ENCODE measurements around the gene SH3PXD2B. TPM values are rescaled to one million over a fixed set of nuclear protein-coding genes. Genes with fewer than 3 reads are reported as not detected.

The SH3PXD2B gene
- total and polyA plus RNA-seq, 2 of the 13 experiments (the other 11 are each of a cell fraction or from before 2014, with no cell fraction given) = 3.4 to 4.6 TPM

GRCh38 chr5:172452398-172453205 lies 1.7 kb downstream of the SH3PXD2B start (continued):
- TF ChIP-seq ZBTB4 (CRISPR knock-in tag; IDR thresholded peaks at IDR 0.05; ENCODE audit: borderline replicate concordance) = no peak
- TF ChIP-seq ZNF629 (CRISPR knock-in tag; conservative IDR thresholded peaks at IDR 0.05) = peak; percentile 83
- no peak for TF ChIP-seq FOXJ3 (CRISPR knock-in tag; IDR thresholded peaks at IDR 0.05; ENCODE audit: borderline replicate concordance)
- TF ChIP-seq ZNF567 (CRISPR knock-in tag; IDR thresholded peaks at IDR 0.05; ENCODE audit: borderline replicate concordance) = no peak
- TF ChIP-seq ZBTB3 (CRISPR knock-in tag; IDR thresholded peaks at IDR 0.05; ENCODE audit: borderline replicate concordance, low read depth) = no peak
- TF ChIP-seq HES4 (CRISPR knock-in tag; IDR thresholded peaks at IDR 0.05; ENCODE audit: borderline replicate concordance) = no peak
- no peak for TF ChIP-seq ZKSCAN8 (CRISPR knock-in tag; IDR thresholded peaks at IDR 0.05; ENCODE audit: borderline replicate concordance)

GRCh38 chr5:172451771-172452197 lies 2.5 kb downstream of the SH3PXD2B start:
- no peak overlapping the region for H3K9ac ChIP-seq (ENCODE audit: insufficient read depth, low read depth, low read length)
- in situ Hi-C loops (cut with HindIII; ENCODE audit: extremely low pct_ligation_motif_present, low pct_unique_long_range_greater_than_20kb) (loop anchor here (5.0 kb wide), 1 partner anchor 34 kb away; no protein-coding TSS in a partner anchor), intact Hi-C loops (cut with micrococcal nuclease; ENCODE audit: unreplicated experiment) (loop anchor here (1.0 to 5.0 kb wide), 2 partner anchors 36 to 159 kb away; no protein-coding TSS in a partner anchor)
- peaks cover 2% of the 10 kb centered on the region for H3K79me2 ChIP-seq (ENCODE audit: insufficient read depth, low read length)
- H3K4me1 ChIP-seq (ENCODE audit: insufficient read depth, low read length) = peaks cover 45% of the 10 kb centered on the region
- POLR2A ChIA-PET = no interaction called here
- no peak overlapping the region for H3K4me2 ChIP-seq (ENCODE audit: low read depth, low read length)
- no peak overlapping the region for H3K27ac ChIP-seq (ENCODE audit: extremely low read length, insufficient read depth, low read length)
- H3K9me3 ChIP-seq (ENCODE audit: low read length) = no peaks in the 10 kb centered on the region
- BruUV-seq (replicated peaks) = no TSS peak
- no peak for FAIRE-seq
- DNase-seq (ENCODE audit: low spot score) = peak; percentile 51
- no peak for ATAC-seq
- H2AFZ ChIP-seq (ENCODE audit: low read length) = no peak overlapping the region
- peaks cover 8% of the 10 kb centered on the region for H4K20me1 ChIP-seq (ENCODE audit: insufficient read depth, low read length)
- H3K27me3 ChIP-seq (ENCODE audit: control insufficient read depth in 1 of 2, insufficient read depth in 2 of 2, low read length in 2 of 2) = no peaks in the 10 kb centered on the region; a peak in 1 of 5 replicates
- CTCF ChIA-PET (ENCODE audit: low intra/inter-chr PET ratio, low total read pairs) = no interaction called here
- no peaks in the 10 kb centered on the region for H3K36me3 ChIP-seq (replicated peaks in 1 of 2; ENCODE audit: control insufficient read depth in 1 of 2, insufficient read depth in 2 of 2, low read length in 2 of 2)
- no peak overlapping the region for H3K4me3 ChIP-seq (replicated peaks in 1 of 3; ENCODE audit: insufficient read depth in 1 of 3, low read depth in 2 of 3, low read length in 3 of 3)
- WGBS (ENCODE audit: low lambda C conversion rate) = 100% methylated on average over 1 of the region's 3 CpGs
- TF ChIP-seq ZNF20 (CRISPR knock-in tag; IDR thresholded peaks at IDR 0.05) (no peak), RFX3 (CRISPR knock-in tag; IDR thresholded peaks at IDR 0.05) (no peak), MBD4 (IDR thresholded peaks at IDR 0.05; ENCODE audit: borderline replicate concordance, low read length) (no peak), HNF1A (IDR thresholded peaks at IDR 0.05; ENCODE audit: low read depth) (no peak), HNF1A (CRISPR knock-in tag; IDR thresholded peaks at IDR 0.05; ENCODE audit: borderline replicate concordance) (no peak), IKZF4 (CRISPR knock-in tag; IDR thresholded peaks at IDR 0.05; ENCODE audit: borderline replicate concordance, low read depth, not compliant biosample characterization) (no peak), ZNF629 (CRISPR knock-in tag; conservative IDR thresholded peaks at IDR 0.05) (peak; percentile 69), ZNF256 (CRISPR knock-in tag; conservative IDR thresholded peaks at IDR 0.05) (no peak)
